ENCODE data around the gene ZNF836.
A peak's percentile ranks its signal among the peaks of the same experiment; 100 is the strongest.

Gene ZNF836

DNA sequence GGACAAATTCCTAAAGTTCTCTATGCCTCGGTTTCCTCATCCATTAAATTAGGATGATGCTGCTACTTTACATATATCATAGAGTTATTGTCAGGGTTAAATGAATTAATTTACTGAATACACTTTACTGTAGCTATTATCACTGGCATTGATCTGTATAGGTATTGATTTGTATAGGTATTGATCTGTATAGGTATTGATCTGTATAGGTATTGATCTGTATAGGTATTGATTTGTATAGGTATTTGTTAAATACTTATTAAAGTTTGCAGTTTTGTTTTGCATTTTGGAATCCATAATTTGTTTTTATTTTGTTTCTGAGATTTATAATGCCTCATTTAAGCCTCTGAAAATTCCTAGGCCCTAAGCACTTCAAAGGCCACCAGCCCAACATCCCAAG, 16.0 kb upstream of the ZNF836 start:
- 100% methylated on average over 1 of the region's 1 CpG for WGBS
- no peak overlapping the region for H3K9ac ChIP-seq (ENCODE audit: low read depth, low read length)
- H3K4me1 ChIP-seq (ENCODE audit: insufficient read depth, low read length): peaks cover 9% of the 10 kb centered on the region
- H3K4me3 ChIP-seq (ENCODE audit: low read length): no peak overlapping the region
- no peaks in the 10 kb centered on the region for H3K9me3 ChIP-seq (ENCODE audit: insufficient read depth, low read depth, low read length)
- no peak overlapping the region for H3K27ac ChIP-seq (ENCODE audit: low read depth, low read length)
- H3K36me3 ChIP-seq (ENCODE audit: insufficient read depth, low read length): peaks cover 3% of the 10 kb centered on the region; the same call in 1 of the 2 replicates
- no peaks in the 10 kb centered on the region for H3K27me3 ChIP-seq (ENCODE audit: insufficient read depth, low read length)

DNA sequence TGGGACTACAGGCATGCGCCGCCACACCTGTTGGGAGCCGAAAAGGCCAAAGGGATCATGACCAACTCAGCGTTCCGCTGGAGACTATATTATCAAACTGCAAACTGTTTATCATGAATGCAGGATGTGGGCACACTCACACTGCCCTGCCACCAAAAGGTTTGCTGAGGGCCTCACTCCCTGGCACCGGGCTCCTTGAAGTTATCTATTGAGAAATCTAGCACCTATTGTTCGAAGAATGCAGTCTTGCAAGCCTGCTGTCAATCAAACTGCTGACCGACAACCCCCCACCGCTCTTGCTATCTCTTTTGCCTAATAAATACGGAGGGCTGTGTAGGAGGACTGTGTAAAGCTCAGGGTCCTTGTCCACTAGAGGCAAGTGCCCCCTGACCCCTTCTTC, 5.2 kb upstream of the ZNF836 start:
- no peak overlapping the region for H3K9ac ChIP-seq (ENCODE audit: low read depth, low read length)
- no peaks in the 10 kb centered on the region for H3K27me3 ChIP-seq (ENCODE audit: insufficient read depth, low read length)
- no peak overlapping the region for H3K27ac ChIP-seq (ENCODE audit: low read depth, low read length)
- no peaks in the 10 kb centered on the region for H3K36me3 ChIP-seq (ENCODE audit: insufficient read depth, low read length)
- 86% methylated on average over 10 of the region's 10 CpGs for WGBS
- H3K9me3 ChIP-seq (ENCODE audit: insufficient read depth, low read depth, low read length): no peaks in the 10 kb centered on the region
- peaks cover 6% of the 10 kb centered on the region; the same call in 1 of the 2 replicates for H3K4me1 ChIP-seq (ENCODE audit: insufficient read depth, low read length)
- H3K4me3 ChIP-seq (ENCODE audit: low read length): no peak overlapping the region

GRCh38 chr19:52172347-52172746, 926 bp upstream of the ZNF836 start:
- Histone ChIP-seq H3K36me3 (ENCODE audit: insufficient read depth, low read length) (peaks cover 15% of the 10 kb centered on the region), H3K9me3 (ENCODE audit: insufficient read depth, low read depth, low read length) (no peaks in the 10 kb centered on the region), H3K4me3 (ENCODE audit: low read length) (no peak overlapping the region), H3K4me1 (ENCODE audit: insufficient read depth, low read length) (peaks cover 6% of the 10 kb centered on the region; the same call in 1 of the 2 replicates), H3K27me3 (ENCODE audit: insufficient read depth, low read length) (peaks cover 7% of the 10 kb centered on the region; the same call in 1 of the 2 replicates), H3K27ac (ENCODE audit: low read depth, low read length) (no peak overlapping the region), H3K9ac (ENCODE audit: low read depth, low read length) (no peak overlapping the region)
- WGBS: 92% methylated on average over 1 of the region's 1 CpG

GRCh38 chr19:52170863-52171320, 529 bp downstream of the ZNF836 start:
- 2% methylated on average over 22 of the region's 22 CpGs for WGBS
- H3K9ac ChIP-seq (ENCODE audit: low read depth, low read length): peak overlapping the region; percentile 75
- H3K27ac ChIP-seq (ENCODE audit: low read depth, low read length): no peak overlapping the region
- H3K4me3 ChIP-seq (ENCODE audit: low read length): peak overlapping the region; percentile 95
- H3K9me3 ChIP-seq (ENCODE audit: insufficient read depth, low read depth, low read length): no peaks in the 10 kb centered on the region
- peaks cover 6% of the 10 kb centered on the region; the same call in 1 of the 2 replicates for H3K4me1 ChIP-seq (ENCODE audit: insufficient read depth, low read length)
- H3K36me3 ChIP-seq (ENCODE audit: insufficient read depth, low read length): peaks cover 23% of the 10 kb centered on the region
- peaks cover 7% of the 10 kb centered on the region; the same call in 1 of the 2 replicates for H3K27me3 ChIP-seq (ENCODE audit: insufficient read depth, low read length)

DNA sequence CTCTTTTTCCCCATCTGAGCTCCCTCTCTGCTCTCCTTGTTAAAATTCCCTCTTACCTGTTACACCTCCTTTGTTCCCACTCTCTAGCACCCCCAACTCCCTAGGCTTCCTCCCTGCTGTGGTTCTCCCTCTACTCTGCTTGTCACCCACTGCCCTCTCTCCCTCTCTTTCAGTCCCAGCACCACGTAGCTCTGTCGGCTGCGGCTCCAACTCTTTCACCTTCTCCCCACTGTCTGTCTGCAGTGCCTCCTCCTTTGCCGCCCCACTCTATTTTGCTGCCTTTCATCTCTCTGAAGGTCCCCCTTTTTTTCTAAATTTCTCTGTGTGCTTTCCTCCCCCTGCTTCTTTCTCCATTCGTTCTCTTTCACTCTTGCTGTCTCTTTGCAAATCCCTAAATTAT, 1.1 kb downstream of the ZNF836 start:
- Histone ChIP-seq H3K27ac (ENCODE audit: low read depth, low read length) (no peak overlapping the region), H3K4me1 (ENCODE audit: insufficient read depth, low read length) (peaks cover 6% of the 10 kb centered on the region; the same call in 1 of the 2 replicates), H3K9me3 (ENCODE audit: insufficient read depth, low read depth, low read length) (no peaks in the 10 kb centered on the region), H3K36me3 (ENCODE audit: insufficient read depth, low read length) (peaks cover 27% of the 10 kb centered on the region), H3K4me3 (ENCODE audit: low read length) (peak overlapping the region; percentile 95), H3K9ac (ENCODE audit: low read depth, low read length) (peak overlapping the region; percentile 75; the same call in 1 of the 2 replicates), H3K27me3 (ENCODE audit: insufficient read depth, low read length) (peaks cover 7% of the 10 kb centered on the region; the same call in 1 of the 2 replicates)
- WGBS: 19% methylated on average over 5 of the region's 5 CpGs

DNA sequence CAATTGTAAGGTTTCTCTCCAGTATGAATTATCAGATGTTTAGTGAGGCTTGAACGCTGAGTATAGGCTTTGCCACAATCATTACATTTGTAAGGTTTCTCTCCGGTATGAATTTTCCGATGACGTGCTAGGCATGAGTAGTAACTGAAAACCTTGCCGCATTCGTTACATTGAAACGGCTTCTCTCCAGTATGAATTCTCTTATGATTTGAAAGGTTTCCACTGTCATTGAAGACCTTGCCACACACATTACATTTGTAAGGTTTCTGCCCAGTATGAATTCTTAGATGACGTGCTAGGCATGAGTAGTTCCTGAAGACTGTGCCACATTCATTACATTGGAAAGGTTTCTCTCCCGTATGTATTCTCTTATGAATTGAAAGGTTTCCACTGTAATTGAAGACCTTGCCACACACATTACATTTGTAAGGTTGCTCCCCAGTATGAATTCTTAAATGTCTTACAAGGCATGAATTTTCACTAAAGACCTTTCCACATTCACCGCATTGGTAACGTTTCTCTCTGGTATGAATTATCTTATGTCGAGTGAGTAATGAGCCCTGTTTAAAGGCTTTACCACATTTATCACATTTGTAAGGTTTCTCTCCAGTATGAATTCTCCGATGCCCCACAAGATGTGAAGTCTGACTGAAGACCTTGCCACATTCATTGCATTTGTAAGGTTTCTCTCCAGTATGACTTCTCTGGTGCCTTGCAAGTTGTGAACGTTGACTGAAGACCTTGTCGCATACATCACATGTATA, 15.6 kb downstream of the ZNF836 start:
- Histone ChIP-seq H3K36me3 (ENCODE audit: insufficient read depth, low read length) (peaks cover 54% of the 10 kb centered on the region), H3K4me3 (ENCODE audit: low read length) (no peak overlapping the region), H3K27me3 (ENCODE audit: insufficient read depth, low read length) (no peaks in the 10 kb centered on the region), H3K27ac (ENCODE audit: low read depth, low read length) (no peak overlapping the region), H3K9me3 (ENCODE audit: insufficient read depth, low read depth, low read length) (peaks cover 83% of the 10 kb centered on the region), H3K4me1 (ENCODE audit: insufficient read depth, low read length) (no peaks in the 10 kb centered on the region), H3K9ac (ENCODE audit: low read depth, low read length) (no peak overlapping the region)
- WGBS: 96% methylated on average over 15 of the region's 15 CpGs

GRCh38 chr19:52148256-52148655, 23.2 kb downstream of the ZNF836 start:
- Histone ChIP-seq H3K4me3 (ENCODE audit: low read length) (no peak overlapping the region), H3K4me1 (ENCODE audit: insufficient read depth, low read length) (no peaks in the 10 kb centered on the region), H3K27me3 (ENCODE audit: insufficient read depth, low read length) (no peaks in the 10 kb centered on the region), H3K9ac (ENCODE audit: low read depth, low read length) (no peak overlapping the region), H3K9me3 (ENCODE audit: insufficient read depth, low read depth, low read length) (peaks cover 48% of the 10 kb centered on the region), H3K36me3 (ENCODE audit: insufficient read depth, low read length) (no peaks in the 10 kb centered on the region; the same call in 1 of the 2 replicates), H3K27ac (ENCODE audit: low read depth, low read length) (no peak overlapping the region)

DNA sequence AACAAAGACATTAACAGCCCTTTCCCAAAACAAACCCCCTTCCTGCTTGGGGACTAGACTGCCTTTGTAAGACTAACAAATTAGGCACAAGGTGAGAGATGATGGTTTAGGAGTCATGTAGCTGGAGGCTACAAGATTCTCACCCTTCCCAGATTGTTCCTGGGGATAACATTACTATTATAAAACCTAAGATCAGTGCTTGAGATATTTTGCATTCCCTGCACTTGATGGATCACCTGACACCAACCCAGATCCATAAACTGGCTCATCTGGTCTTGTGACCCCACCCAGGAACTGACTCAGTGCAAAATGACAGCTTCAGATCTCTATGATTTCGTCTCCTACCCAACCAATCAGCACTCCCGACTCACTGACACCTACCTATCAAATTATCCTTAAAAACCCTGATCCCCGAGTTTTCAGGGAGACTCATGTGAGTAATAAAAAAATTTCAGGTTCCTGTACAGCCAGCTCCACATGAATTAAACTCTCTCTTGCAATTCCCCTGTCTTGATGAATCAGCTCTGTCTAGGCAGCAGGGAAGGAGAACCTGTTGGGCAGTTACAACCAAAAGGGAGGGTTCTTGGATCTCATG, 29.3 kb downstream of the ZNF836 start:
- Histone ChIP-seq H3K9ac (ENCODE audit: low read depth, low read length) (no peak overlapping the region), H3K27me3 (ENCODE audit: insufficient read depth, low read length) (no peaks in the 10 kb centered on the region), H3K4me3 (ENCODE audit: low read length) (no peak overlapping the region), H3K27ac (ENCODE audit: low read depth, low read length) (no peak overlapping the region), H3K4me1 (ENCODE audit: insufficient read depth, low read length) (peaks cover 5% of the 10 kb centered on the region), H3K9me3 (ENCODE audit: insufficient read depth, low read depth, low read length) (peaks cover 3% of the 10 kb centered on the region), H3K36me3 (ENCODE audit: insufficient read depth, low read length) (no peaks in the 10 kb centered on the region; the same call in 1 of the 2 replicates)
- WGBS: 83% methylated on average over 3 of the region's 3 CpGs

DNA sequence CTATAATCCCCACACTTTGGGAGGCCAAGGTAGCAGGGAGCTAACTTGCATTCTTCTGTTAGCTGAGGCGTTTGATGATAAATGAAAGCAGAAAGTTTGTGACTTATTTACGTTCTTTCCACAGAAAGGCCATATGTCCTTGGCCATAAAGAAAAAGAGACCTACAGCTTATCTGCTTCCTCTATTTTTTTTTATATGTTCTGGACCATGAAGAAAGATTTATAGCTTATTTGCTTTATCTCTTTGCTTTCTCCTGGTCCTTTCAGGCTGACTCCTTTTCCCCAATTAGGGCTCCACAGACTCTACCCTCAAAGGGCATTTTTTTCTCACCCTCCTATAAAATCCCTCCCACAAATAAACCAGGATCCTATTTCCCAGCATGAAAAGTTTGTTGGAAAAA, 30.2 kb downstream of the ZNF836 start:
- no peaks in the 10 kb centered on the region for H3K27me3 ChIP-seq (ENCODE audit: insufficient read depth, low read length)
- H3K4me1 ChIP-seq (ENCODE audit: insufficient read depth, low read length): peaks cover 5% of the 10 kb centered on the region
- H3K4me3 ChIP-seq (ENCODE audit: low read length): no peak overlapping the region
- H3K9me3 ChIP-seq (ENCODE audit: insufficient read depth, low read depth, low read length): peaks cover 6% of the 10 kb centered on the region; the same call in 1 of the 2 replicates
- H3K9ac ChIP-seq (ENCODE audit: low read depth, low read length): no peak overlapping the region
- H3K36me3 ChIP-seq (ENCODE audit: insufficient read depth, low read length): peaks cover 6% of the 10 kb centered on the region
- no peak overlapping the region for H3K27ac ChIP-seq (ENCODE audit: low read depth, low read length)
- 93% methylated on average over 2 of the region's 2 CpGs for WGBS

DNA sequence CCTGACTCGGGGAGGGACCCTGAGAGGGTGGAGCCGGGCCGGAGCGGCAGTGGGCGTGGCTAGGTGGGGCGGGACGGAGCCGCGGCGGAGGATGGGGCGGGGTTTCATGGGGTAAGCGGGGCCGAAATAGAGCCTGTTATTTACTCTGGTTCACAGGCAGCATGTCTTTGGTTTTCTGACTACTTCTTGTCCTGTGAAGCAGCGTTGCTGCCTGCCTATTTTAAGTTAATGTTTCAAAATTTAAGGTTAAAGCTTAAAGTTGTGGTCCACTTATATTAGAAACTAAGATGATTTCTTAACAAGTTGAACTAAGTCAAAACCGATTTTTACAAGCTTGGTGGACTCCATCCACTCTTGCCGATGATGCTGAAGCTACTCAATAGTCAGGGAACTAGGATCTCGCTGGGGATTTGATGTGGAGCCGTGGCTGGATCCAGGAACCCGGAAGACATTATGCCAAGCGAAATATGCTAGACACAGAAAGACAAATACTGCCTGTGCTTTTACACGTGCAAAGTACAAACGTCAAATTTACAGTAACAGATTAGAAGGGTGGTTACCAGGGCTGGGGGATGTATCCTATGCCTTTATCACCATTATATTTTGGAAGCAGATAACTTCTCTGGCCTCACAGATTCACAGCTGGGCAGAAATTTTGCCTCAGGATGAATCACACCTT, 31.2 kb downstream of the ZNF836 start:
- Histone ChIP-seq H3K9me3 (ENCODE audit: insufficient read depth, low read depth, low read length) (peaks cover 6% of the 10 kb centered on the region; the same call in 1 of the 2 replicates), H3K4me1 (ENCODE audit: insufficient read depth, low read length) (peaks cover 5% of the 10 kb centered on the region), H3K36me3 (ENCODE audit: insufficient read depth, low read length) (peaks cover 11% of the 10 kb centered on the region), H3K4me3 (ENCODE audit: low read length) (peak overlapping the region; percentile 87), H3K9ac (ENCODE audit: low read depth, low read length) (no peak overlapping the region), H3K27me3 (ENCODE audit: insufficient read depth, low read length) (no peaks in the 10 kb centered on the region), H3K27ac (ENCODE audit: low read depth, low read length) (no peak overlapping the region)
- WGBS: 32% methylated on average over 22 of the region's 22 CpGs

Measured in HUES64 (cell line).